Karpas-422 (cell line): Measurements from ENCODE around the gene PTGER3. TPM values are rescaled to one million over a fixed set of nuclear protein-coding genes. Genes with fewer than 3 reads are reported as not detected.
"Not testable (repeated sequence)": the region's sequence is repeated elsewhere in the genome, so short reads cannot be mapped to it uniquely, and the experiment has no call there.

Experiments
- DNase-seq: peaks from one replicate; pipeline ENCODE4 v3.0.0-alpha.2; 2015
- H2AFZ ChIP-seq: fragments of 200-600 bp; sonication (generic); 2 replicates; pipeline ENCODE4 v1.6.1; 2014; ENCODE audit warnings: antibody characterized with exemption, low read length, mixed read lengths
- H3K27ac ChIP-seq: fragments of 200-600 bp; sonication (generic); 2 replicates; pipeline ENCODE4 v1.5.1; 2014; ENCODE audit warnings: mild to moderate bottlenecking, low read length, moderate library complexity
- H3K27me3 ChIP-seq: fragments of 200-600 bp; sonication (generic); 2 replicates; pipeline ENCODE4 v1.6.1; 2014; ENCODE audit warnings: low read length, mixed read lengths
- H3K36me3 ChIP-seq: fragments of 200-600 bp; sonication (generic); 2 replicates; pipeline ENCODE4 v1.6.1; 2014; ENCODE audit warnings: low read length, mixed read lengths; ENCODE audit not compliant: insufficient read depth
- H3K4me1 ChIP-seq: fragments of 200-600 bp; sonication (generic); 2 replicates; pipeline ENCODE4 v1.6.1; 2014; ENCODE audit warnings: mild to moderate bottlenecking, low read length, mixed read lengths
- H3K4me2 ChIP-seq: fragments of 200-600 bp; sonication (generic); 2 replicates; pipeline ENCODE4 v1.6.1; 2014; ENCODE audit warnings: low read length, low read depth, mild to moderate bottlenecking; ENCODE audit not compliant: poor library complexity, severe bottlenecking
- H3K4me3 ChIP-seq: fragments of 200-600 bp; sonication (generic); 2 replicates; pipeline ENCODE4 v1.5.1; 2014; ENCODE audit warnings: mild to moderate bottlenecking, antibody characterized with exemption, low read length, mixed read lengths
- H3K79me2 ChIP-seq: fragments of 200-600 bp; sonication (generic); 2 replicates; pipeline ENCODE4 v1.6.1; 2014; ENCODE audit warnings: mild to moderate bottlenecking, low read length, mixed read lengths
- H3K9ac ChIP-seq: fragments of 200-600 bp; sonication (generic); 2 replicates; pipeline ENCODE4 v1.6.0; 2014; ENCODE audit warnings: low read length
- H3K9me2 ChIP-seq: fragments of 200-600 bp; sonication (generic), shearing (Covaris generic); replicated peaks from 2 replicates; pipeline ENCODE4 v1.6.0; 2014; ENCODE audit warnings: mild to moderate bottlenecking, low read length, moderate library complexity; ENCODE audit not compliant: insufficient read depth
- H3K9me3 ChIP-seq: fragments of 300-700, 200-600 bp; sonication (generic); 2 replicates; pipeline ENCODE4 v1.6.1; 2014; ENCODE audit warnings: low read length, mixed read lengths
- H4K20me1 ChIP-seq: fragments of 200-600 bp; sonication (generic); 2 replicates; pipeline ENCODE4 v1.6.1; 2014; ENCODE audit warnings: mild to moderate bottlenecking, antibody characterized with exemption, low read length, low read depth; ENCODE audit not compliant: insufficient read depth
- total RNA-seq: library from RNA; depleted of rRNA; stranded (reverse); fragments of >200 nt; shearing (Covaris generic); gene quantifications from 2 replicates; pipeline ENCODE4 v1.2.3, GENCODE V29; 2014; ENCODE audit warnings: low replicate concordance

Gene PTGER3
- total RNA-seq, 1 experiment from 2014 or later, result not detected

- no peaks in the 10 kb centered on the region for H4K20me1 ChIP-seq
- H2AFZ ChIP-seq, result no peak overlapping the region
- H3K27ac ChIP-seq, result no peak overlapping the region
- no peak for DNase-seq
- no peaks in the 10 kb centered on the region for H3K4me1 ChIP-seq
- H3K36me3 ChIP-seq, result no peaks in the 10 kb centered on the region
- no peak overlapping the region for H3K4me3 ChIP-seq
- H3K9me2 ChIP-seq, result 0 out of 2 replicates have a peak, but pooled peaks cover 2% of the 10 kb centered on the region
- no peak overlapping the region for H3K9ac ChIP-seq
- H3K79me2 ChIP-seq, result no peaks in the 10 kb centered on the region
- no peak overlapping the region for H3K4me2 ChIP-seq
- no peaks in the 10 kb centered on the region for H3K27me3 ChIP-seq
- no peaks in the 10 kb centered on the region for H3K9me3 ChIP-seq
These were observed 99.1 kb downstream of the PTGER3 start for GRCh38 chr1:70948396-70949017.

GRCh38 chr1:70947835-70948234, 99.8 kb downstream of the PTGER3 start:
- no peak overlapping the region for H3K27ac ChIP-seq
- no peaks in the 10 kb centered on the region for H3K36me3 ChIP-seq
- no peaks in the 10 kb centered on the region for H4K20me1 ChIP-seq
- 0 out of 2 replicates have a peak, but pooled peaks cover 2% of the 10 kb centered on the region for H3K9me2 ChIP-seq
- no peak overlapping the region for H2AFZ ChIP-seq
- no peaks in the 10 kb centered on the region for H3K9me3 ChIP-seq
- no peak for DNase-seq
- no peaks in the 10 kb centered on the region for H3K4me1 ChIP-seq
- H3K9ac ChIP-seq, result no peak overlapping the region
- H3K4me2 ChIP-seq, result no peak overlapping the region
- no peaks in the 10 kb centered on the region for H3K79me2 ChIP-seq
- H3K27me3 ChIP-seq, result no peaks in the 10 kb centered on the region
- no peak overlapping the region for H3K4me3 ChIP-seq

- no peak overlapping the region for H2AFZ ChIP-seq
- no peak overlapping the region for H3K27ac ChIP-seq
- 0 out of 2 replicates have a peak, but pooled peaks cover 2% of the 10 kb centered on the region for H3K9me2 ChIP-seq
- H3K4me2 ChIP-seq, result no peak overlapping the region
- DNase-seq, result no peak
- no peak overlapping the region for H3K9ac ChIP-seq
- no peaks in the 10 kb centered on the region for H3K36me3 ChIP-seq
- no peak overlapping the region for H3K4me3 ChIP-seq
- H3K27me3 ChIP-seq, result no peaks in the 10 kb centered on the region; the same call in 1 of the 2 replicates
- no peaks in the 10 kb centered on the region for H3K79me2 ChIP-seq
- no peaks in the 10 kb centered on the region for H3K9me3 ChIP-seq
- H3K4me1 ChIP-seq, result no peaks in the 10 kb centered on the region
- no peaks in the 10 kb centered on the region for H4K20me1 ChIP-seq
These were observed 101.9 kb downstream of the PTGER3 start for GRCh38 chr1:70945676-70946075.

- Histone ChIP-seq H3K27ac (no peak overlapping the region), H3K79me2 (no peaks in the 10 kb centered on the region), H3K36me3 (no peaks in the 10 kb centered on the region), H3K4me1 (no peaks in the 10 kb centered on the region), H3K9me2 (0 out of 2 replicates have a peak, but pooled peaks cover 2% of the 10 kb centered on the region), H3K27me3 (no peaks in the 10 kb centered on the region; the same call in 1 of the 2 replicates), H3K9me3 (no peaks in the 10 kb centered on the region), H3K4me3 (no peak overlapping the region), H4K20me1 (no peaks in the 10 kb centered on the region), H3K4me2 (no peak overlapping the region), H2AFZ (no peak overlapping the region), H3K9ac (no peak overlapping the region)
- no peak for DNase-seq
These were observed 102.4 kb downstream of the PTGER3 start for GRCh38 chr1:70945251-70945650.

- Histone ChIP-seq H3K4me1 (no peaks in the 10 kb centered on the region), H3K9ac (no peak overlapping the region), H3K79me2 (no peaks in the 10 kb centered on the region), H3K36me3 (no peaks in the 10 kb centered on the region), H3K4me2 (no peak overlapping the region), H4K20me1 (no peaks in the 10 kb centered on the region), H3K9me3 (no peaks in the 10 kb centered on the region), H2AFZ (no peak overlapping the region), H3K4me3 (no peak overlapping the region), H3K27ac (no peak overlapping the region), H3K27me3 (no peaks in the 10 kb centered on the region; the same call in 1 of the 2 replicates), H3K9me2 (no peaks in the 10 kb centered on the region)
- DNase-seq, result no peak
These were observed 106.1 kb downstream of the PTGER3 start for GRCh38 chr1:70941563-70941962.

GRCh38 chr1:70940398-70940797, 107.2 kb downstream of the PTGER3 start:
- not testable (repeated sequence) for H4K20me1 ChIP-seq, H3K27me3 ChIP-seq, H3K4me2 ChIP-seq, DNase-seq, H3K9ac ChIP-seq, H3K9me3 ChIP-seq, H3K9me2 ChIP-seq, H3K79me2 ChIP-seq, H3K27ac ChIP-seq, H2AFZ ChIP-seq, H3K36me3 ChIP-seq, H3K4me1 ChIP-seq, H3K4me3 ChIP-seq

GRCh38 chr1:70934194-70934961, 113.2 kb downstream of the PTGER3 start:
- H3K4me1 ChIP-seq, result no peaks in the 10 kb centered on the region
- H3K27me3 ChIP-seq, result no peaks in the 10 kb centered on the region
- no peaks in the 10 kb centered on the region for H4K20me1 ChIP-seq
- no peaks in the 10 kb centered on the region for H3K79me2 ChIP-seq
- no peak for DNase-seq
- no peak overlapping the region for H3K4me3 ChIP-seq
- no peaks in the 10 kb centered on the region for H3K9me3 ChIP-seq
- H3K27ac ChIP-seq, result no peak overlapping the region
- H2AFZ ChIP-seq, result no peak overlapping the region
- no peaks in the 10 kb centered on the region for H3K9me2 ChIP-seq
- H3K9ac ChIP-seq, result no peak overlapping the region
- H3K36me3 ChIP-seq, result no peaks in the 10 kb centered on the region
- H3K4me2 ChIP-seq, result no peak overlapping the region

- H3K27ac ChIP-seq, result no peak overlapping the region
- no peak overlapping the region for H2AFZ ChIP-seq
- no peaks in the 10 kb centered on the region for H4K20me1 ChIP-seq
- H3K9me2 ChIP-seq, result 0 out of 2 replicates have a peak, but pooled peaks cover 3% of the 10 kb centered on the region
- H3K27me3 ChIP-seq, result no peaks in the 10 kb centered on the region
- DNase-seq, result no peak
- no peak overlapping the region for H3K9ac ChIP-seq
- no peaks in the 10 kb centered on the region for H3K9me3 ChIP-seq
- H3K4me2 ChIP-seq, result no peak overlapping the region
- H3K4me3 ChIP-seq, result no peak overlapping the region
- H3K4me1 ChIP-seq, result no peaks in the 10 kb centered on the region
- H3K36me3 ChIP-seq, result no peaks in the 10 kb centered on the region
- H3K79me2 ChIP-seq, result no peaks in the 10 kb centered on the region
These were observed 117.6 kb downstream of the PTGER3 start for GRCh38 chr1:70930062-70930461.
